GM18867 (cell line): ENCODE results near the gene IRAG1.

Experiments used
- ATAC-seq: cut with Tn5 transposase; IDR thresholded peaks from one replicate; pipeline ENCODE4 v1.9.1; 2021; ENCODE audit warnings: mild to moderate bottlenecking, moderate library complexity; ENCODE audit not compliant: unreplicated experiment

The IRAG1 gene

DNA sequence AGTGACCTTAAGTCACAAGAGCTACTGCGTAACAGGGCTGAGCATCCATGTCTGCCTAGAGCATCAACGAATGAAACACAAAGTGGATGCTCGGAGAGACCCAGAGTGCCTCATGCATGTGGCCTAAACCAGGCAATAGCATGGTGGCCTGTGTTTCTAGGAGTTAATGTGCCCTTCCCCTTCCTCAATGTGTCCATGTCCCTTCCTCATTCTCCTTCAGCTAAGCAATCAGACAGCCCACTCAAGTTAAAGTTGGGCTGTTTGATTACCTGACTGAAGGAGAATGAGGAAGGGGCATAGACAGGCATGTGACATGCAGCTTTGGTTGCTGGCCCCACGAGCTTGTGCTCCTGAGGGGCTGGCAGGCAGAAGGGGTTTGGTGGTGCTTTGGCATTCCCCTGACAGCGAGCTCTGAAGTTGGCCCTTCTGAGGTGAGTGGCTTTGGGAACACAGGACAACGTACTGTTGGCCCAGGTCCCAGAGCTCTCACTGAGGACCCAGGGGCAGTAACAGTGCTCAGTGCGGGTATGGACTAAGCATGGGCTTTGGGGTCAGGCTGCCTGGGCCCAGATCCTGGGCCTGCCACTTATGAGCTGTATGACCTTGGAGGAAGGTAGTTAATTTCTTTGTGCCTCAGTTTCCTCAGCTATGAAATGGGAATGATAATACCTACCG lies 46.7 kb downstream of the IRAG1 start:
- ATAC-seq = no peak

- no peak for ATAC-seq
Measured at GRCh38 chr11:10646005-10646404, 47.5 kb downstream of the IRAG1 start.

GRCh38 chr11:10645212-10645795 lies 48.3 kb downstream of the IRAG1 start:
- peak; percentile 45 for ATAC-seq
